PC-3 (cell line): ENCODE measurements around the gene TEX10.

Source experiments
- CTCF ChIP-seq: fragments of 300-600 bp; sonication (generic); conservative IDR thresholded peaks from 2 replicates; pipeline ENCODE4 v1.5.1; 2017; ENCODE audit warnings: antibody characterized with exemption, low read depth, mild to moderate bottlenecking, low read length
- EZH2 ChIP-seq: fragments of 300-600 bp; sonication (generic); IDR thresholded peaks from one replicate; pipeline ENCODE4 v1.6.1; 2017; ENCODE audit warnings: antibody characterized with exemption, mild to moderate bottlenecking, low read length; ENCODE audit not compliant: unreplicated experiment
- EZH2phosphoT487 ChIP-seq: fragments of 300-600 bp; sonication (generic); IDR thresholded peaks from 2 replicates; pipeline ENCODE4 v1.6.1; 2018; ENCODE audit warnings: mild to moderate bottlenecking, antibody characterized with exemption, low read length, borderline replicate concordance

DNA sequence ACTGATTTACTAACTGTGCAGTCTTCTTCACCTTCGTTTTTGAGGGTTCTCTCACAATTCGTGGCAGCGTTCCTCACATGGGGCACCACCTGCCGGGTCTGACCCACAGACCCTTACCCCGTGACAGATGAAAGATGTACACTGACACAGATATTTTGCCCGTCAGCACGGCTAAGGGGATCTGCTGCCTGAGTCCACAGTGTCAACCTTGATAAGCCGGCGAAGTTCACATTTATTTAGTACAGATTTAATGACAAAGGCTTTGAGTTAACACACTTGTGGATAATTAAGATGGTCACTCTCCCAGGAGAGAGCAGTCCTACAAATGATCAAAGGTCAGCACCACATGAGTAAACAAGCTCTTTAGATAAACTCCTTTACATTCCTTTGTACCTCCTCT lies 15.9 kb upstream of the TEX10 start:
- no peak for TF ChIP-seq CTCF
- no peak for TF ChIP-seq EZH2
- TF ChIP-seq EZH2phosphoT487, result no peak
